HepG2 (cell line): Measurements from ENCODE around the gene PODXL2. TPM values are rescaled to one million over a fixed set of nuclear protein-coding genes. Genes with fewer than 3 reads are reported as not detected.
A peak's percentile ranks its signal among the peaks of the same experiment; 100 is the strongest.

Experiments used
- ATAC-seq: fragments of 200-7000 bp; cut with Tn5 transposase; 3 replicates; pipeline ENCODE4 v1.9.1; 2020; ENCODE audit warnings: mild to moderate bottlenecking, moderate library complexity
- BruUV-seq: library from RNA; stranded (reverse); fragments of 400-500 nt; replicated peaks from 2 replicates; lab custom pipeline; 2021; lab: Mats Ljungman, UMichigan
- CTCF ChIA-PET: fragments of 300-600 bp; formaldehyde crosslinking; extraction: SDS; loops from one replicate; lab custom pipeline; 2021; ENCODE audit warnings: low total read pairs, inconsistent platforms, low intra/inter-chr PET ratio; lab: Yijun Ruan, JAX
- POLR2A ChIA-PET: fragments of 350-600 bp; sonication (Branson Sonifier 250); formaldehyde crosslinking; loops from one replicate; lab custom pipeline; 2020; ENCODE audit warnings: antibody characterized with exemption, inconsistent platforms; lab: Yijun Ruan, JAX
- DNase-seq: peaks from one replicate; pipeline ENCODE4 v3.0.0-alpha.2; 2015; ENCODE audit warnings: low spot score
- FAIRE-seq: peaks from 3 replicates; lab custom pipeline; 2011; peaks lifted over from hg19 to GRCh38; lab: Jason Lieb, UNC
- H2AFZ ChIP-seq: one replicate; pipeline ENCODE4 v1.6.1; 2011; ENCODE audit warnings: low read length, inconsistent platforms
- H3K27ac ChIP-seq: fragments of 300-600 bp; 3 replicates; pipeline ENCODE4 v1.8.0; 2011; ENCODE audit warnings: mixed run types, mild to moderate bottlenecking, mixed read lengths, low read length, inconsistent platforms; ENCODE audit not compliant: insufficient read depth; ENCODE audit errors: extremely low read length
- H3K27me3 ChIP-seq, 2 experiments: fragments of 200-600 bp in 1 of 2; 2 replicates in 1 of 2; 3 replicates in 1 of 2; pipeline versions ENCODE4 v1.6.0 to v1.8.0; 2011; ENCODE audit warnings: low read length in 2 of 2, mild to moderate bottlenecking in 2 of 2, moderate library complexity in 2 of 2, inconsistent platforms in 1 of 2; ENCODE audit not compliant: insufficient read depth in 2 of 2, control insufficient read depth in 1 of 2
- H3K36me3 ChIP-seq, 2 experiments: fragments of 200-600 bp in 1 of 2; replicated peaks in 1 of 2; 2 replicates in 1 of 2; 3 replicates in 1 of 2; pipeline versions ENCODE4 v1.5.1 to v1.8.0; 2011; ENCODE audit warnings: low read length in 2 of 2, inconsistent platforms in 1 of 2; ENCODE audit not compliant: insufficient read depth in 2 of 2, control insufficient read depth in 1 of 2
- H3K4me1 ChIP-seq: 2 replicates; pipeline ENCODE4 v1.5.1; 2012; ENCODE audit warnings: low read length, inconsistent platforms; ENCODE audit not compliant: insufficient read depth
- H3K4me2 ChIP-seq: 2 replicates; pipeline ENCODE4 v1.6.0; 2011; ENCODE audit warnings: low read depth, low read length, inconsistent platforms
- H3K4me3 ChIP-seq, 3 experiments: fragments of 200-600 bp in 1 of 3; sonication (generic), shearing (Covaris generic) in 1 of 3; replicated peaks in 1 of 3; 2 replicates each; pipeline ENCODE4 v1.5.1; 2011 to 2016; ENCODE audit warnings: low read length in 3 of 3, inconsistent platforms in 2 of 3, low read depth in 2 of 3, mild to moderate bottlenecking in 2 of 3, control low read depth in 1 of 3, mixed read lengths in 1 of 3; ENCODE audit not compliant: insufficient read depth in 1 of 3
- H3K79me2 ChIP-seq: one replicate; pipeline ENCODE4 v1.6.1; 2011; ENCODE audit warnings: low read length, inconsistent platforms; ENCODE audit not compliant: insufficient read depth
- H3K9ac ChIP-seq: 2 replicates; pipeline ENCODE4 v1.6.0; 2011; ENCODE audit warnings: mild to moderate bottlenecking, low read depth, low read length, inconsistent platforms; ENCODE audit not compliant: insufficient read depth
- H3K9me3 ChIP-seq: 2 replicates; pipeline ENCODE4 v1.5.1; 2012; ENCODE audit warnings: mild to moderate bottlenecking, low read length
- H4K20me1 ChIP-seq: 2 replicates; pipeline ENCODE4 v1.6.0; 2011; ENCODE audit warnings: inconsistent platforms, mild to moderate bottlenecking, low read length, moderate library complexity; ENCODE audit not compliant: insufficient read depth
- AGO2 ChIP-seq: fragments of 200-400 bp; formaldehyde crosslinking; optimal IDR thresholded peaks from 2 replicates; pipeline ENCODE3; 2017; ENCODE audit warnings: mild to moderate bottlenecking, low read depth, low read length, moderate library complexity
- CENPX ChIP-seq: sonication (generic); formaldehyde crosslinking; IDR thresholded peaks from 2 replicates; pipeline ENCODE4 v1.9.0; 2021; ENCODE audit warnings: mild to moderate bottlenecking, missing genetic modification reagents, moderate library complexity
- CTCF ChIP-seq: sonication (generic); formaldehyde crosslinking; IDR thresholded peaks from 2 replicates; pipeline ENCODE4 v1.5.0; 2020; ENCODE audit warnings: mild to moderate bottlenecking, missing genetic modification reagents, moderate library complexity
- HINFP ChIP-seq: sonication (generic); formaldehyde crosslinking; IDR thresholded peaks from 2 replicates; pipeline ENCODE4 v1.4.0; 2020; ENCODE audit warnings: low read depth, mild to moderate bottlenecking, missing genetic modification reagents
- HNRNPL ChIP-seq: fragments of 200-400 bp; formaldehyde crosslinking; IDR thresholded peaks from 2 replicates; pipeline ENCODE4 v1.6.1; 2017; ENCODE audit warnings: mild to moderate bottlenecking, low read depth, low read length
- POLR2AphosphoS2 ChIP-seq: IDR thresholded peaks from 2 replicates; pipeline ENCODE4 v1.6.1; 2011; ENCODE audit warnings: low read depth, low read length, improper control_type of control experiment
- SP140L ChIP-seq: sonication (generic); formaldehyde crosslinking; IDR thresholded peaks from 2 replicates; pipeline ENCODE4 v1.4.0; 2020; ENCODE audit warnings: missing genetic modification reagents, borderline replicate concordance
- ZNF121 ChIP-seq: sonication (generic); formaldehyde crosslinking; IDR thresholded peaks from 2 replicates; pipeline ENCODE4 v1.5.0; 2020; ENCODE audit warnings: mild to moderate bottlenecking, missing genetic modification reagents
- ZNF652 ChIP-seq: IDR thresholded peaks from 2 replicates; pipeline ENCODE4 v1.6.1; 2016; ENCODE audit warnings: low read depth, borderline replicate concordance
- WGBS: methylation state at CpG from one replicate; pipeline ENCODE4 v1.1.6; 2017; ENCODE audit warnings: low lambda C conversion rate; 5-methylcytosine and 5-hydroxymethylcytosine counted together
- in situ Hi-C: cut with HindIII; loops from 2 replicates; pipeline ENCODE4 v1.10.0; 2017; ENCODE audit warnings: low pct_unique_long_range_greater_than_20kb; ENCODE audit not compliant: extremely low pct_ligation_motif_present
- intact Hi-C: fragments of 100-400 bp; cut with micrococcal nuclease; formaldehyde crosslinking; loops from one replicate; pipeline ENCODE4 v1.10.0; 2022; ENCODE audit not compliant: unreplicated experiment
- polyA plus RNA-seq, 8 experiments: library from polyadenylated mRNA; depleted of rRNA in 3 of 8; stranded (reverse) in 7 of 8; unstranded in 1 of 8; fragments of >200 nt; fragmentation: Illumina TruSeq in 4 of 8; extraction: Trizol in 4 of 8; gene quantifications; 2 replicates each; pipeline versions ENCODE4 v1.2.1 to v1.2.3, GENCODE V29; 2011 to 2016; ENCODE audit warnings: low read depth in 4 of 8, missing spikeins in 1 of 8, mixed read lengths in 1 of 8; ENCODE audit not compliant: insufficient read depth in 1 of 8
- total RNA-seq, 5 experiments: library from RNA; depleted of rRNA; stranded (reverse); fragments of >200 nt; fragmentation: Illumina TruSeq; extraction: Trizol; gene quantifications; 2 replicates each; pipeline ENCODE4 v1.2.3, GENCODE V29; 2016; ENCODE audit warnings: low read depth in 1 of 5

Gene PODXL2
- total and polyA plus RNA-seq, 2 of the 13 experiments (the other 11 are each of a cell fraction or from before 2014, with no cell fraction given) = 20.4 to 25.1 TPM

- in situ Hi-C loops (loop anchor here (10.0 kb wide), 1 partner anchor 285 kb away; no protein-coding TSS in a partner anchor), intact Hi-C loops (no loop called here)
- Histone ChIP-seq H3K36me3 (no peaks in the 10 kb centered on the region), H3K4me1 (no peaks in the 10 kb centered on the region), H3K27me3 (no peaks in the 10 kb centered on the region; a peak in 1 of 5 replicates), H3K79me2 (no peaks in the 10 kb centered on the region), H3K9me3 (no peaks in the 10 kb centered on the region), H3K27ac (no peak overlapping the region), H3K4me2 (no peak overlapping the region), H3K4me3 (no peak overlapping the region), H2AFZ (no peak overlapping the region), H3K9ac (no peak overlapping the region), H4K20me1 (no peaks in the 10 kb centered on the region)
- TF ChIP-seq HNRNPL (0 out of 2 replicates have a peak, but pooled peaks have one; percentile 13), CTCF (peak; percentile 36), AGO2 (peak; percentile 27), SP140L (CRISPR knock-in tag) (no peak)
- peak; percentile 32 for ATAC-seq
- FAIRE-seq = no peak
- no TSS peak for BruUV-seq
- WGBS = 65% methylated on average over 15 of the region's 21 CpGs
- CTCF ChIA-PET = no interaction called here
- no peak for DNase-seq
- POLR2A ChIA-PET = no interaction called here
These were observed 50.7 kb downstream of the PODXL2 start for GRCh38 chr3:127679534-127680145.

GRCh38 chr3:127680146-127680661, 51.2 kb downstream of the PODXL2 start:
- no peak for ATAC-seq
- BruUV-seq = no TSS peak
- no peak overlapping the region for H3K4me2 ChIP-seq
- no peak for FAIRE-seq
- no peaks in the 10 kb centered on the region for H3K9me3 ChIP-seq
- no peak overlapping the region for H3K27ac ChIP-seq
- no peak overlapping the region for H2AFZ ChIP-seq
- CTCF ChIA-PET = no interaction called here
- H3K36me3 ChIP-seq = no peaks in the 10 kb centered on the region
- H4K20me1 ChIP-seq = no peaks in the 10 kb centered on the region
- H3K27me3 ChIP-seq = no peaks in the 10 kb centered on the region; a peak in 1 of 5 replicates
- H3K4me1 ChIP-seq = no peaks in the 10 kb centered on the region
- intact Hi-C loops (no loop called here), in situ Hi-C loops (loop anchor here (10.0 kb wide), 1 partner anchor 285 kb away; no protein-coding TSS in a partner anchor)
- POLR2A ChIA-PET = no interaction called here
- DNase-seq = no peak
- H3K79me2 ChIP-seq = no peaks in the 10 kb centered on the region
- no peak overlapping the region for H3K9ac ChIP-seq
- no peak overlapping the region for H3K4me3 ChIP-seq
- 83% methylated on average over 16 of the region's 21 CpGs for WGBS
- no peak for TF ChIP-seq CENPX (CRISPR knock-in tag)
- no peak for TF ChIP-seq HINFP (CRISPR knock-in tag)
- TF ChIP-seq ZNF652 = no peak
- TF ChIP-seq ZNF121 (CRISPR knock-in tag) = no peak
- TF ChIP-seq POLR2AphosphoS2 = no peak
